Measurements from ENCODE around the gene TOR1B.
"Not testable (repeated sequence)": the region's sequence is repeated elsewhere in the genome, so short reads cannot be mapped to it uniquely, and the experiment has no call there.

The TOR1B gene

DNA sequence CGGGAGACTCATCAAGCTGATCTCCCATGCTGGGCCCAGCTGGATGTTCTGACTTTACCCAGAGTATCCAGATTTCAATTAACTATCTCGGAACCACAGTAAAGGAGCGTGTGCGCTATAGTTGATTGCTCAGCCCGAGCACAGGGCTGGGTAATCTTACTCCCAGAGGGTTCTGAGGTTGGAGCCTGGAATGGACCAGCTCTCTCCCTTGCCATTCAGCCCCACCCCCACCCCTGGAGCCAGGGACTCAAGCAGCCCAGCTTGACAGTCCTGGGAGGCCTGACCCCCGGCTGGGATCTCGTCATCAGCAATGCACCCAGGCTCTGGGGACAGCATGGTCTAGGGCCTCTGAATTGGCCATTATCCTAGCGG is 26.4 kb upstream of the TOR1B start:
- no peak for DNase-seq (ENCODE audit: low read depth)

DNA sequence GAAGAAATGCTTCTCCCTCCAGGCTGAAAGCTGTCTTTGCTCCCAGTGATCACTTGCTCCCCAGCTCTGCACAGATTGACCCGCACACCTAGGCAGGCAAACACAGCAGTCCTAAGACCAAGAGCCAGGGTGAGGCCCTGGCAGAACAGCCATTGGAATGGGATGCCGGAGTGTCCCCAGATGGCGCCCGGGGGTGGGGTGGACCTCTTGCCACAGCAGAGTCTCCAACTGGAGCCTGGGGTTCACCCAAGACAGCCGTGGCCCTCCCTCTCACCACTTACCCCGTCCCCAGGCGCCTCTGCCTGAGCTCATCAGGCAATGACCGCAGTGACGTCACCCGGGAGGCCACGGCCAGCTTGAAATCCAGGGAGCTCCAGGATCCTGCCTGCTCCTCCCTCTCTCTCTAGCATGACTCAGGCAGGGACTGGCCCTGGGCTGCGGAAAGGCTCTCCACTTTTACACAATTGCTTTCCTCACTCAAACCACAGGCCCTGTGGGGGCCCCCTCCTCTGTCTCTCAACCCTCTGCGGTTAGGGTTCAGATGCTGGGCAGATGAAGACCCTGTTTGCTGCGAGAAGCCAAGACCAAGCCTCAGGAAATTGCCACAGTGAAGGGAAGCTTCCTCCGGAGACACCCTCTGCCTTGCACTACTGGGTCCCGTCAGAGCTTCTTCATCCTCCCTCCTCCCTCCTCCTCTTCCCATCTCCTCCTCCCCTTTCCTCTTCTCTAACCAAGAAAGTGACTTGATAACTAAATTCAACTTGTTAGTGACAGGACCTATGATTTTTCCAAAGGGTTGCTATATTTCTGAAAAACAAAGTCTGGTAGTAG is 25.8 kb upstream of the TOR1B start:
- DNase-seq (ENCODE audit: low read depth) = peak; percentile 99

DNA sequence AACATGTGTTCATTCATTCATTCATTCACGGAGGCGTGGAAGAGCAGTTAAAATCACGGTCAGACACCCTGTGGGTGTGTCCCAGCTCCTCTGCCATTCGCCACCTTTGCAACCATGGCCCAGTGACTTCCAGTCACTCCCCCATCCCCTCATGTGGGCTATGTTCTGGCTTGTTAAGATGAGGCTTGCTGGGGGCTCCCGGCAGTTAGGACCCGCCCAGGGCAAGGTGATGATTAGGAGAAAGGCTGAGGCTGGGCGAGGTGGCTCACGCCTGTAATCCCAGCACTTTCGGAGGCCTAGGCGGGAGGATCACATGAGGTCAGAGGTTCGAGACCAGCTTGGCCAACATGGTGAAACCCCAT is 25.2 kb upstream of the TOR1B start:
- DNase-seq (ENCODE audit: low read depth) = no peak

DNA sequence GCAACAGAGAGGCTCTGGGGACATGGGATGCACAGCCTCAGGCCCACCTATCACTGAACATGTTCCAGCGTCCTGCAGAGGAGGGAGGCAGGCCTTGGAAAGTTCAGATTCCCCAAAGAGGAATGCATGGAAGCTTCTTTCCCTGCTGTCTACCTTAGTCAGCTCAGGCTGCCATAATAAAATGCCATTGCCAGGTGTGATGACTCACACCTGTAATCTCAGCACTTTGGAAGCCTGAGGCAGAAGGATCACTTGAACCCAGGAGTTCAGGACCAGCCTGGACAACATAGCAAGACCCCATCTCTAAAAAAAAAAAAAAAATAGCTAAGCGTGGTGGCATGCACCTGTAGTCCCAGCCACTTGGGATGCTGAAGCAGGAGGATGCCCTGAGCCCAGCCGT is 24.5 kb upstream of the TOR1B start:
- DNase-seq (ENCODE audit: low read depth) = no peak

DNA sequence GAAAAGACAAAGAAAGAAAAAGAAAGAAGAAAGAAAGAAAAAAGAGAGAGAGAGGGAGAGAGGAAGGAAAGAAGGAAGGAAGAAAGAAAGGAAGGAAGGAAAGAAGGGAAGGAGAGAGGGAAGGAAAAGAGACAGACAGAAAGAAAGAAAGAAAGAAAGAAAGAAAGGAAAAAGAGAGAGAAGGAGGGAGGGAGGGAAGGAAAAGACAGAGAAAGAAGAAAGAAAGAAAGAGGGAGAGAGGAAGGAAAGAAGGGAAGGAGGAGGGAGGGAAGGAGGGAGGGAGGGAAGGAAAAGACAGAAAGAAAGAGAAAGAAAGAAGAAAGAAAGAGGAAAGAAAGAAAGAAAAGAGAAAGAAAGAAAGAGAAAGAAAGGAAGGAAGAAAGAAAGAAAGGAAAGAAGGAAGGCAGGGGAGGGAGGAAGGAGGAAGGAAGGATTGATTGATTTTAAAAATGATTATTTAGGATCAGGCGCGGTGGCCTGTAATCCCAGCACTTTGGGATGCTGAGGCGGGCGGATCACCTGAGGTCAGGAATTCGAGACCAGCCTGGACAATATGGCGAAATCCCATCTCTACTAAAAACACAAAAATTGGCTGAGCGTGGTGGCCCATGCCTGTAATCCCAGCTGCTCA is 23.3 kb upstream of the TOR1B start:
- no peak for DNase-seq (ENCODE audit: low read depth)

DNA sequence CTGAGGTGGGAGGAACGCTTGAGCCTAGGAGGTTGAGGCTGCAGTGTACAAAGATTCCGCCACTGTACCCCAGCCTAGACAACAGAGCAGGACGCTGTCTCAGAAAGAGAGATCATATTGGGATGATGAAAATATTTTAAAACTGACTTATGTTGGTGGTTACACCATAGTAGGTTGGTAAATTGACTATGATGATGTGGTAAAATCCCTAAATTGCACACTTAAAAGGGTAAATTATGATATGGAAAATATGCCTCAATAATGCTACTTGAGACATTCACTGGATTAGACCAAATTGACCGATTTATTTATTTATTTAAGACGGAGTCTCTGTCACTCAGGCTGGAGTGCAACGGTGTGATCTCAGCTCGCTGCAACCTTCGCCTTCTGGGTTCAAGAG is 21.9 kb upstream of the TOR1B start:
- no peak for DNase-seq (ENCODE audit: low read depth)

DNA sequence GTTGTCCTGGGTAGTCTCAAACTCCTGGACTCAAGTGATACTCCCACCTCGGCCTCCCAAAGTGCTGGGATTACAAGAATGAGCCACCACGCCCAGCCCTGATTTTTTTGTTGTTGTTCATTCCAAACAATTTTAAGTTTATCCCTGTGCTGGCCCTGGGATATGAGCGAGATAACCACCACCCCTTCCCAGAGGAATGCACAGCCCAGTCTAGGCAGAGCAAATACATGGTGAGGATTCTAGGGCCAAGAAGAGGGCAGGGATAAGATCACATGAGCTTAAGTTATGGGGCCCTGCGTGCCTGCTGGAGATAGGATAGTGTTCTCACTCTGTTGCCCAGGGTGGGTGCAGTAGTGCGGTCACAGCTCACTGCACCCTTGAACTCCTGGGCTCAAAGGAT is 21.0 kb upstream of the TOR1B start:
- no peak for DNase-seq (ENCODE audit: low read depth)

GRCh38 chr9:129783516-129784361 is 19.2 kb upstream of the TOR1B start:
- DNase-seq (ENCODE audit: low read depth) = peak; percentile 56

DNA sequence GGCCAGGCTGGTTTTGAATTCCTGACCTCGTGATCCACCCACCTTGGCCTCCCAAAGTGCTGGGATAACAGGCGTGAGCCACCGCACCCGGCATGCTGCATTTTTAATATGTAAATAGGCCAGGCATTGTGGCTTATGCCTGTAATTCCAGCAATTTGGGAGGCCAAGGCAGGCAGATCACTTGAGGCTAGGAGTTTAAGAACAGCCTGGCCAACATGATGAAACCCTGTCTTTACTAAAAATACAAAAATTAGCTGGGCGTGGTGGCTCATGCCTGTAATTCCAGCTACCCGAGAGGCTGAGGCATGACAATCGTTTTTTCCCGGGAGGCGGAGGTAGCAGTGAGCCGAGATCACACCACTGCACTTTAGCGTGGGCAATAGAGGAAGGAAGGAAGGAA is 18.0 kb upstream of the TOR1B start:
- not testable (repeated sequence) for DNase-seq (ENCODE audit: low read depth)

DNA sequence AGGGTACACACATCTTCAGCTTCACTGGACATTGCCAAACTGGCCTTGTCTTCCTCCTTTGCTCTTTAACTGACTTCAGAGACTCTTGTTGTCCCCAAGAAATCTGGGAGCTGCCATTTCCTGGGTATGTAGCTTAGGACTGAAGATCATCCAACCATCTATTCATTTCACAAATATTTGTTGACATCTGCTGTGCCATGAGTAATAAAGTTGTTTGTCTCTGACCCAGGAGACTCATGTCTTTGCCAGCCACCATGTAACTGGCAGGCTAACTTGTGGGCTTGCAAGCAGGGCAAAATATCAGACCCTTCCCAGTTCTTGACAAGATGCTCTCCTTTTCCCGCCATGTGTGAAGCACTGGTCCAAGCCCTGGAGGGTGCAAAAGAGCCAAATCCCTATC is 17.1 kb upstream of the TOR1B start:
- no peak for DNase-seq (ENCODE audit: low read depth)

DNA sequence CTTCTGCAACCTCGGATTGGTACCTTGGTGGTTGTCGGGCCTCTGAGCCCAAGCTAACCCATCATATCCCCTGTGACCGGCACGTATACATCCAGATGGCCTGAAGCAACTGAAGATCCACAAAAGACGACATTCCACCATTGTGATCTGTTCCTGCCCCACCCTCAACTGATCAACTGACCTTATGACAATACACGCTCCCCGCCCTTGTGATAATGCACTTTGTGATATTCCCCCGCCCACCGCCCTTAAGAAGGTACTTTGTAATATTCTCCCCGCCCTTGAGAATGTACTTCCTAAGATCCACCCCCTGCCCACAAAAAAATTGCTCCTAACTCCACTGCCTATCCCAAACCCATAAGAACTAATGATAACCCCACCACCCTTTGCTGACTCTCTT is 16.5 kb upstream of the TOR1B start:
- DNase-seq (ENCODE audit: low read depth) = no peak

- DNase-seq (ENCODE audit: low read depth) = no peak
Measured at GRCh38 chr9:129794549-129794948, 8.4 kb upstream of the TOR1B start.

DNA sequence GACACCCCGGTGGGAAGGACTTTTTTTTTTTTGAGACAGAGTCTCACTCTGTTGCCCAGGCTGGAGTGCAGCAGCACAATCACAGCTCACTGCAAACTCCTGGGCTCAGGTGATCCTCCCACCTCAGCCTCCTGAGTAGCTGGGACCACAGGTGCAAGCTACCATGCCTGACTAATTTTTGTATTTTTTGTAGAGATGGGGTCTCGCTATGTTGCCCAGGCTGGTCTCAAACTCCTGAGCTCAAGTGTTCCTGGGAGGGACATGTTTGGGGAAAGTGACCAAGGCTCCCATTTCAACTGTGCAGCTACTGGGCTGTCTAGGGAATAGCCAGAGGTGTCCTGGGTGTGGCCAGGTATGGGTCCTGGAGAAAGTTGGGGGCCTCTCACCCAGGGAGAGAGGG is 7.0 kb upstream of the TOR1B start:
- DNase-seq (ENCODE audit: low read depth) = not testable (repeated sequence)

- no peak for DNase-seq (ENCODE audit: low read depth)
Measured at GRCh38 chr9:129798973-129799372, 4.0 kb upstream of the TOR1B start.

DNA sequence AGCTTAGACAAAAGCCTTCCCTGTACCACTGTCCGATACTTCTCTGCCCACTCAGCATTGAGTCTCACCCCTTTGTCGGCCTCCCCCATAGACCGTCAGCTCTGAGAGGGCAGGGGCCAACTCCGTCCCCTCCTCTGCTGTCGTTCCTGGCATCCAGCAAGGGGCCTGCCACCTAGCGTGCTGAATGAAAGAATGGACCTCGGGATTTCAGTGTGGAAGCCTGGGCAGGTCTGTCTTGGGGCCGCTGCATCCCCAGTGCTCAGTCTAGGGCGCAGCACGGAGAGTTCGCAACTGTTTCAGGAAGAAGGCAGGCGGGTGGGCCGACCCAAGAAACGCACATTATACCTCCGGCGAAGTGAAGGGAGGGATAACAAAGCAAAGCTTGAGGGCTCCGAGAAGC is 1.5 kb upstream of the TOR1B start:
- DNase-seq (ENCODE audit: low read depth) = no peak

- DNase-seq (ENCODE audit: low read depth) = no peak
Measured at GRCh38 chr9:129803676-129804060, 684 bp downstream of the TOR1B start.

GRCh38 chr9:129806061-129806460 is 3.1 kb downstream of the TOR1B start:
- DNase-seq (ENCODE audit: low read depth) = no peak

DNA sequence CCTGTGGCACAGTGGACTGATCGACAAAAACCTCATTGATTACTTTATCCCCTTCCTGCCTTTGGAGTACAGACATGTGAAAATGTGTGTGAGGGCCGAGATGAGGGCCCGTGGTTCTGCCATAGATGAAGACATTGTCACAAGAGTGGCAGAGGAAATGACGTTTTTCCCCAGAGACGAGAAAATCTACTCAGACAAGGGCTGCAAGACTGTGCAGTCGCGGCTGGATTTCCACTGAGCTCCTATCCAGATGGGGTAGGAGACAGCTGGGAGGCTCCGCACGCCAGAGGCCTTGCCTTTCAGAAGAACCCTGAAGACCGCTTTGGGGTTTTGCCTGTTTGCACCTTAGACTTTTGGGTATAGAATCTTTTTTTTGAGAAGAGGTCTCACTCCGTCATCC is 6.4 kb downstream of the TOR1B start:
- no peak for DNase-seq (ENCODE audit: low read depth)

GRCh38 chr9:129810116-129810515 is 7.1 kb downstream of the TOR1B start:
- DNase-seq (ENCODE audit: low read depth) = no peak

DNA sequence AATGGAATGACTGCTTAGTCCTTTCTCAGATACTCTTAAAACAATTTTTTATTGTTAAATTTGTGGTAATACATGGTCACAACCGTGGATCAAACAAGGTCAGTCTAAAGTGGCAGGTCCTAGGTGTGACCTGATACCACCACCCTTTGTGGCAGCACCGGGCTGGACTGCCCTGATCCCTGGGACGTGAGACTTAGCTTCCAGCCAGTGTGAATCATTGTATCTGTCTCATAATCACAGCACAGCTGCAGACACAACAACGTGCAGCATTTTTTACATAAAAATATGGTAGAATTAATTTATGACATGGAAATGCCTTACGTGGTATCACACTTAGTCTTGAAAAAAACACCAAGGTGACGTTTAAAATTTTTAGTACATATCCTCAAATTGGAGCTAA is 7.8 kb downstream of the TOR1B start:
- no peak for DNase-seq (ENCODE audit: low read depth)

DNA sequence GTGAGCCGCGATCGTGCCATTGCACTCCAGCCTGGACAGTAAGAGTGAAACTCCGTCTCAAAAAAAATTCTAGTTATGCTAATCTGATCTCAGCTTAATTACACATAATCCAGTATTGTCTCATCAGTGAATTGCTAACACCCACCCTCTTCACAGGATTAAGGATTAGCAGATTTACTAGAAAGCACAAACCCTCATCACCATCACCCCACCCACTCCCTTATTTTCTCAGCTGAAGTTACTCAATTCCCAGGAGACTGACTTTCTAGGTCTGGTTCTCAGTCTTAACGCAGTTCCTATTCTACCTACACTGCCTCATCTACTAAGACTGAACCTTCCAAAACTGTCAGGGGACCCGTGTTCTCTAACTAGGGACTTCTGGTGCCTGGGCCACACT is 9.0 kb downstream of the TOR1B start:
- DNase-seq (ENCODE audit: low read depth) = no peak

DNA sequence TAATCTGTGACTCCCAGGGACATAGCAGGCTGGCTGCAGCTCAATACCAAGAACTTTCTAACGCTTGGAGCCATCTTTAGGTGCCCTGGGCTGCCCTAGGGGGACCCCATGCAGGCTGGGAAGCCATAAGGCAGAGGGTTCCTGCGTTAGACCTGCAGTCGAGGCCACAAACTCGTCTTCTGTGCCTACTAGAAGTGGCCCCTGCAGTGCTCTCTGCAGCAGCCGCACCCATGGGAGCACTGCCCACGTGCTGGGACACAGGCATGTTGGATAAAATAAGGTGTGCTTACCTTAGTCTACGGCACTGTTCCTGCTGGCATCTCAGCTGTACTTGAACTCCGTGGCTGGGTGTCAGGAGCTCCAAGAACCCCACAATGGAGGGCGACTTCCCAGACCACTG is 9.4 kb downstream of the TOR1B start:
- no peak for DNase-seq (ENCODE audit: low read depth)

DNA sequence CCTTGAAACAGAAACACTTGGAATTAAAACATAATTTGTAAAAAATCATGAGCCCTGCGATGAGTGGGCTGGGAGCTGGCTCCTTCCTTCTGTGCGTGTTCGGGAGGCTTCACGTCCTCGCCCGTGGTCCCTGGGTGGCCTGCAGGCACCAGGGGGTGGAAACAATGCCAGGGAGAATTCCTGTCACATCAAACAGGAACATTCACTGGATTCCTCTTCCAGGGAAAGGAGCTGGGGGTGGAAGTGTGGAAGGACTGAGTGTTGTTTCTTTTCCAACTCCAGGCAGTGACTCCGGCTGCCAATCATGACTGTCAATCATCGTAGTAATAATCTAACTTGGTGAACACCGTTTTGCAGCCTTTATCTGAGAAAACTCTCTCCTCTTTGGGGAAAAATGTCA is 10.7 kb downstream of the TOR1B start:
- no peak for DNase-seq (ENCODE audit: low read depth)
